NCI-H1417 treated with DMSO at 0.1 percent for 48 hours (cell line): ENCODE data around the gene ITGB3.
"Not testable (repeated sequence)": the region's sequence is repeated elsewhere in the genome, so short reads cannot be mapped to it uniquely, and the experiment has no call there.

Source experiments
- DNase-seq: peaks from one replicate; lab custom pipeline; 2025; lab: John Stamatoyannopoulos, UW

ITGB3 gene

DNA sequence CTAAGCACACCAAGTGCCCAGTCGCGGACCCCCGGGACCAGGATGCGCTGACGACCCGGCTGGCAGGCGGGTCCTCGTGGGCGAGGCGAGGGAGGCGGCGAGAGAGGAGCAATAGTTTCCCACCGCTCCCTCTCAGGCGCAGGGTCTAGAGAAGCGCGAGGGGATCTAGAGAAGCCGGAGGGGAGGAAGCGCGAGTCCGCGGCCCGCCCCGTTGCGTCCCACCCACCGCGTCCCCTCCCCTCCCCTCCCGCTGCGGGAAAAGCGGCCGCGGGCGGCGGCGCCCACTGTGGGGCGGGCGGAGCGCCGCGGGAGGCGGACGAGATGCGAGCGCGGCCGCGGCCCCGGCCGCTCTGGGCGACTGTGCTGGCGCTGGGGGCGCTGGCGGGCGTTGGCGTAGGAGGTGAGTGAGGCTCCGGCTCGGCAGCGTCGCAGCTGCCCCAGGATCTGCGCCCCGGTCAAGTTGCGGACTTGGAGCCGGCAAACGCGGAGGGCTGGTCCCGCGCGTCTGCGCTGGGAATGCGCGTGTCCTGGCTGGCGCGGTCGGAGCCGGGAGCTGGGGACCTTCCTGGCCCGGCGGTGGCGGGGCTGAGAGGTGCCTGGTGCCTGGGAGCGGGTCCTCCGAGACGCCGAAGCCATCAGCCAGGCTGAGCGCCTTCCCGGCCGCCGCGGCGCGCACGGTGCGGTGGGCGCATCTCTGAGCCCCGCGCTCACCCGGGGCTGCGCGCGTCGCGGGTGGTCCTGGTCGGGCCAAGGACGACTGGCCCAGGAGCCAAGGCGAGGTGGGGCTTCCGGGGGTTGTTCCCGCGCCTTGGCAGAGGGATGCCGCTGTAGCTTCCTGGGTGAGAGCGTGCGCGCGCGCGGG lies at the start of gene ITGB3:
Gene ITGB3 (plus strand): TSS at position 287 of the 862 bp plus-strand sequence. CDS start 35 bp downstream, at position 322.
- DNase-seq: peak; percentile 38

GRCh38 chr17:47203984-47204721 lies 49.5 kb upstream of the ITGB3 start:
- no peak for DNase-seq

GRCh38 chr17:47204722-47205418 lies 48.8 kb upstream of the ITGB3 start:
- no peak for DNase-seq

DNA sequence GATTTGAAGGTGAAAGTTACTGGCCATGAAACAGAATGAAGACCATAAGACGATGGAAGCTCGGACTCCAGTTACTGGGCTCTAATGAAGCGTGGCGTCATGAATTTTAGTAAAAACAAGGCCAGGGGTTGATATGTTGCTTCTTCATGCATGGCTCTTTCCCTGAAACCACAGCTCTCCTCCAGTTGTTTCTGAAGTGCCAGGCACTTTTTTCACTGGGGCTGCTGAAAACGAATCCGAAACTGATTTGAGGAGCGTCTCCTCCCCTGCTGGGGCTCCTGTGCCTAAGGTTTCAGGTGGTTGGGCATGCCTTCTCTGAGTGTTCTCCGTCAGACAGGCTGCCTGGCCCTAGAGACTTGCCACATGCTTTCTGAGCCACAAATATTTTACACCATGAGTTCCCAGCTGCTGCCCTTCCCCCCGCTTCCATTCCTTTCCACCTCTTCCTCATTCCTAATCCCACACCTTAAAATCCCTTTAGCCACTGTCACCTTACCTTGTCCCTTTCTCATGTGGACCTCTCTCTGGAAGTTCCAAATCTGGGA lies 48.1 kb upstream of the ITGB3 start:
- no peak for DNase-seq

DNA sequence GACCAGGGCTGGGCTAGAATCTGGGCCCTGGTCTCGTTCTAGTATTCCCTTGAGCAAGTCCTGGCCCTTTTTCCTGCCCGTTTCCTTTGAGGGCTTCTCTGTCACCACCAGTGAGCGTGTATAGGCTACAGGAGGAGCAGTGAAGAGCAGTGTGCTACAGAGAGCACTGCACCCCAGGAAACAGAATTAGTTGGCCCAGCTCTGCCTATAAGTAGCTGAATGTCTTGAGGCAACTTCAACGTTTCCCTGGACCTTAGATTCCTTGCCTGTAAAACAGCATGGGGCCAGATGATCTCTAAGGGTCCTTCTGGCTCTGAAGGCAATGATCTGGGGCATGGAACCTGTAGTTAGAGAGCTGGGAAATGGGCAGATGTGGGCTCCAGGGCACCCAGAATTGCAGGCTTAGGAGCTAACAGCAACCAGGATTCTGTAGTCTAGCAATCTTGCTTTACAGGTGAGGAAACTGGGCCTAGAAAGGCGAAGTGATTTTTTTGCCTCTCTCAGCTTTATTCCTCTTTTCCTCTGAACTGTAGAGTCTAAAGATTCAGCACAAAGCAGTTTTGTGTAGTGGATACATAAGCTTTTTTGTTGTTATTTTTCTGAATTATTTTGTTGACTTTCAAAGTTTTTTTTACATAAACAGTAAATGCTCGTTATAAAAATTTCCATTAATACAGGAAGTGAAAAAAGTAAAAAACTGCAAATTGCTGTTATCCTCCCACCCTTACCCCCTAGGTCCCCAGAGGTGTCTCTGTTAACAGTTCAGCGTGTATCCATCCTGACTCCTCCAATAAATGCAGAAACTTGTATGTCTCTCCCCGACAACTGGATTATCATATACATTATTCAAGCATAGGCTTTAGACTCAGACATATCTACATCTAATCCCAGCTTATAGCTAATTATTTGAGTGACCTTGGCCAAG lies 46.2 kb upstream of the ITGB3 start:
- DNase-seq: no peak

- DNase-seq: no peak
Observed at GRCh38 chr17:47208744-47209488, 44.7 kb upstream of the ITGB3 start, which contains the start of gene MYL4. Gene MYL4 (plus strand): TSS chr17:47209348. CDS start chr17:47209423, 75 bp downstream.

- DNase-seq: no peak
Observed at GRCh38 chr17:47209499-47209898, 44.1 kb upstream of the ITGB3 start.

DNA sequence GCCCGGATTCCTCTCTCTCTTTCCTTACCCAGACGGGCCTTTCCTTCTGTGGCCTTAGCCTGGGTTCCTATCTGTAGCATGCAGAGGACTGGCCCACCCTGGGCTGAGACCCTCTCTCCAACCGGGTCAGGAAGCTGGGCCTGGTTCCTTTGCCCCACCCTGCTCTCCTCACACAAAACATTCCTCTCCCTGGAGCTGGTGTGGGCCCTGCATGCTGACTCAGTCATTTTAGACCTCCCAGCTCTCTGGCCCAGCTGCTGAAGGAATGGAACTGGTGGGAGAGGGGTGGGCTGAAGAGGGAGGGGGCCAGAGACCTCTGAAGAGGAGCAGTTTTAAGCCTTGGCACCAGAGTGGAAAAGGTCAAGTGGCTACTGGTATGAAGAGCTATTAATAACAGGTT lies 43.5 kb upstream of the ITGB3 start:
- no peak for DNase-seq

- DNase-seq: no peak
Observed at GRCh38 chr17:47210779-47211178, 42.8 kb upstream of the ITGB3 start.

DNA sequence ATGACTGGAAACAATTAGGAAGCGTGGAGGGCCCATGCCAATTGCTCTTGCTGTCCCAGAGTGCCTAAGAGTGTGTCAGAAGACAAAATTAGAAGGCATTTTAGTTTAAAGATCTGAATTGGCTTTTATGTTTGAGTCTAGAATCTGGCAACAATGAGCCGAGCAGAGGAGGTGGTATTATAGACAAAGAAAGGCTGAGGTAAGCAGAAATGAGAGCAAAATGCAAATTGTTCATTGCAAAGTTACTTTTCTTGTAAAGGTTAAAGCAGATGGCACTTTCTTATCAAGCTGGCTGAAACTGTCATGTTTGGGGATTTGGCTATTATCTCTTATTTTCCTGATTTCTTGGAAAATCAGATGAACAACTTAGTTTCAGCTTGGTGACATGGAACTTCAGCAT lies 41.2 kb upstream of the ITGB3 start:
- no peak for DNase-seq

GRCh38 chr17:47213540-47213939 lies 40.1 kb upstream of the ITGB3 start:
- no peak for DNase-seq

DNA sequence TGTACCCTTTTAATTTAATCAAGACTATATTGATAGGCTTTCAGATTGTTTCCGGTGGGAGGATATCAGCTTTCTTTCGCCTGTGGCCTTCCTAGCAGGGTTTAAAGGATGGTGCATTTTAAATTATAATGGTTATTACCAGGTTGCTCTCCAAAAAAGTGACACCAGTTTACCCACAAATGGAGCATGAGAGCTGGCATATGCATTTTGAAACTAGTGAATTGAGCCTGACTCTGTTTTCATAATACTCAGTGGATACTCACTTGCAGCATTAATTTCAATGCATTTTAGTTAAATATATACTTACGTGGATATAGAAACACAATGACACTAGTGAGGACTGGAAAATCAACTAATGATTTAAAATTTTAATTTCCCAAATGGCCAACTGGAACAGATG lies 38.7 kb upstream of the ITGB3 start:
- no peak for DNase-seq

DNA sequence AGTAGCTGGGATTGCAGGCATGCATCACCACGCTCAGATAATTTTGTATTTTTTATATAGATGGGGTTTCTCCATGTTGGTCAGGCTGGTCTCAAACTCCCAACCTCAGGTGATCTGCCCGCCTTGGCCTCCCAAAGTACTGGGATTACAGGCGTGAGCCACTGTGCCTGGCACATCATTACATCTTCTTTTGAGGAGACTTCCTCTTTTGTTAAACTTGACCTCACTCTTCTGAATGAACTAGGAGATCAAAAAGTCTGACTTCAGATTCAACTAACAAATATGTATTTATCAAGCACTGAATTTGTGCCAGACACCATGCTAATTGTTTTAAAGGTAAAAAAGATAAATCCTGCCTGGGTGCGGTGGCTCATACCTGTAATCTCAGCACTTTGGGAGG lies 36.8 kb upstream of the ITGB3 start:
- not testable (repeated sequence) for DNase-seq

DNA sequence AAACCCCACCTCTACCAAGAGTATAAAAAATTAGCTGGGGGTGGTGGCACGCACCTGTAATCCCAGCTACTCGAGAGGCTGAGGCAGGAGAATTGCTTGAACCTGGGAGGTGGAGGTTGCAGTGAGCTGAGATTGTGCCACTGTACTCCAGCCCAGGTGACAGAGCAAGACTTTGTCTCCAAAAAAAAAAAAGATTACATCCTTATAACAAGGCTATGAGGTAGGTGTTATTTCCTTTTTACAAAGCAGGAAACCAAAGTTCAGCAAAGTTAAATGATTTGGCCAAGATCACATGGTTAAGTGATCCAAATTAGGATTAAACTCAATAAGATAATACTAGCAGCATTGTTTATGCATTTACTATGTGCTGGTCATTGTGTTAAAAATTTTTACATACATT lies 36.3 kb upstream of the ITGB3 start:
- not testable (repeated sequence) for DNase-seq

GRCh38 chr17:47218896-47219430 lies 34.7 kb upstream of the ITGB3 start:
- no peak for DNase-seq

DNA sequence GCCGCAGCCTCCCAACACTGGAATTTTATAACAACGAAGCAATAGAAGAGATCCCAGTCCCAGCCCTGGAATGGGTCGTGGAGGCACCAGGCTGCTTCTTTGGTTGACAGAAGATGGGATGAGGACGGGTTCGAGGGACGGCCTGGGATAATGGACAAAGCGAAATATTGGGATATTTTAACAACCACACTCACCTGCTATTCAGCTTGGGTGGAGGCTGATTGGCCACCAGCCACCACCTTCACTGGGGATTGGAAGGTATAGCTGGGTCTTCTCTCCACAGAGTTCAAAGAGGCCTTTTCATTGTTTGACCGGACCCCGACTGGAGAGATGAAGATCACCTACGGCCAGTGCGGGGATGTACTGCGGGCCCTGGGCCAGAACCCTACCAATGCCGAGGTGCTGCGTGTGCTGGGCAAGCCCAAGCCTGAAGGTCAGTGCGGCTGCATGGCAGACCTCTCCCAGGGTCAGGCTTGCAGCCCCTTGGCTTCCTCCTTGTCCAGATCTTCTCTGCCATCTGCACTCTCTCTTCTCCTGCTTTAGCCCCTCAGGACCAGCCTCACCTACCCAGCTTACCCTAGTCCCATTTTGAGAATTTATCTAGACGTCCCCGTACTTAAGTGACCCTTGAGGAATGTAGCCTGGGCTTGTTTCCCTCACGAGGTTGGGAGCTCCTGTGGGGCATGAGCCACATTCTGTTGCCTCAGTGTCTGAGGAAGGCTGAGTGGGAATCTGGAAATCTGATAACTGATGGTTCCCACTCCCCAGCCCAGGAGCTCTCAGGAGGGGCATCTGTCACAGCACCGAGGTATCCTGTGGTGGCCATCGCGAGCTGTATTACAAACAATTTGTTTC lies 33.8 kb upstream of the ITGB3 start:
- no peak for DNase-seq

DNA sequence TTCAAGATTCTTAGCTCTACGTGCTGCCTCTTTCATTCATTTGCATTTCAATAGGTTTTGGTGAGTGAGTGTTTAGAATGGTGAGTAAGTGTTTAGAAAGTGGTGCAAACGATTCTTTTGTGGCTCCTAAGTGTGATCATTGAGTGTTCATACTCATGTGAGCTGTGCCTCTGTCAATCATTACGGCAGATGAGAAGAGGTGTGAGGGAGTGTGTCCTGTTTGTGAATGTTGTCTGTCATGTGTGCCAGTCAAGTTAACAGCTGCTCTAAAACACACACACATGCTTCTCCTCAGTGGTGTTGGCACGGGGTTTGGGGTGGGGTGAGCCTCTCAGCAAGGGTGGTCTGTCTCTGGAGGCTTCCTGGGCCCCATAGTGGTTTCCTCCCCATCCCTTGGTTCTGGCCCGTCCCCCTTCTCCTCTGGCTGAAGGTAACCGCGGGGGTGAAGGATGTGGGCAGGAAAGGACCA lies 33.1 kb upstream of the ITGB3 start:
- DNase-seq: no peak

- DNase-seq: no peak
Observed at GRCh38 chr17:47221154-47221553, 32.5 kb upstream of the ITGB3 start.

GRCh38 chr17:47222047-47222446 lies 31.6 kb upstream of the ITGB3 start:
- no peak for DNase-seq
